D341Med (cell line): ENCODE data around the gene ZNF710.
A peak's percentile ranks its signal among the peaks of the same experiment; 100 is the strongest.

Experiments used
- DNase-seq: peaks from one replicate; pipeline ENCODE4 v3.0.0; 2012; ENCODE audit warnings: low spot score

The ZNF710 gene

GRCh38 chr15:89993349-89993748, 7.8 kb upstream of the ZNF710 start:
- no peak for DNase-seq

- DNase-seq = no peak
Observed at GRCh38 chr15:89997079-89997478, 4.0 kb upstream of the ZNF710 start.

- DNase-seq = peak; percentile 9
Observed at GRCh38 chr15:89998141-89998661, 2.9 kb upstream of the ZNF710 start.

- no peak for DNase-seq
Observed at GRCh38 chr15:89998923-89999675, 2.0 kb upstream of the ZNF710 start.

GRCh38 chr15:89999676-90000185, 1.4 kb upstream of the ZNF710 start:
- DNase-seq = no peak

- peak; percentile 51 for DNase-seq
Observed at GRCh38 chr15:90000186-90001001, 730 bp upstream of the ZNF710 start.

GRCh38 chr15:90001683-90002427, 731 bp downstream of the ZNF710 start:
- DNase-seq = peak; percentile 84

- no peak for DNase-seq
Observed at GRCh38 chr15:90002428-90002844, 1.3 kb downstream of the ZNF710 start.

- no peak for DNase-seq
Observed at GRCh38 chr15:90003736-90004135, 2.6 kb downstream of the ZNF710 start.

GRCh38 chr15:90004252-90004651, 3.1 kb downstream of the ZNF710 start:
- no peak for DNase-seq

GRCh38 chr15:90004671-90005070, 3.5 kb downstream of the ZNF710 start:
- DNase-seq = no peak

GRCh38 chr15:90006217-90007075, 5.3 kb downstream of the ZNF710 start:
- DNase-seq = no peak

GRCh38 chr15:90007076-90007460, 5.9 kb downstream of the ZNF710 start:
- DNase-seq = no peak

- no peak for DNase-seq
Observed at GRCh38 chr15:90008607-90009006, 7.5 kb downstream of the ZNF710 start.

GRCh38 chr15:90009301-90010022, 8.3 kb downstream of the ZNF710 start:
- no peak for DNase-seq

GRCh38 chr15:90011705-90012104, 10.6 kb downstream of the ZNF710 start:
- no peak for DNase-seq

GRCh38 chr15:90013503-90013937, 12.4 kb downstream of the ZNF710 start:
- no peak for DNase-seq

GRCh38 chr15:90015294-90015693, 14.2 kb downstream of the ZNF710 start:
- DNase-seq = no peak

- no peak for DNase-seq
Observed at GRCh38 chr15:90015749-90016148, 14.6 kb downstream of the ZNF710 start.

- no peak for DNase-seq
Observed at GRCh38 chr15:90016721-90017120, 15.6 kb downstream of the ZNF710 start.
